Measurements from ENCODE around the gene CD300E.

CD300E gene

GRCh38 chr17:74565126-74565525 lies 58.4 kb downstream of the CD300E start:
- DNase-seq (ENCODE audit: low read depth): no peak

GRCh38 chr17:74563358-74563757 lies 60.2 kb downstream of the CD300E start:
- DNase-seq (ENCODE audit: low read depth): no peak

- DNase-seq (ENCODE audit: low read depth): no peak
These were observed 62.0 kb downstream of the CD300E start for GRCh38 chr17:74561586-74561985.

Data from stimulated activated CD8-positive, alpha-beta memory T cell treated with anti-CD3 and anti-CD28 coated beads, Interleukin-7, amount 100 ng/mL, for 24 hours (primary cell).